T-helper 1 cell treated with Interleukin-12 subunit alpha and Interleukin-12 subunit beta and Interleukin-4 antibody, amounts not matched to agents 30 μg/mL and 1 μg/mL, for 36 hours (primary cell): ENCODE data around the gene FERMT3.
"Not testable (repeated sequence)": the region's sequence is repeated elsewhere in the genome, so short reads cannot be mapped to it uniquely, and the experiment has no call there.

Source experiments
- H3K27ac Mint-ChIP-seq: one replicate; pipeline ENCODE4 v1.8.0; 2021; ENCODE audit warnings: mild to moderate bottlenecking, mixed read lengths
- H3K27me3 Mint-ChIP-seq: one replicate; pipeline ENCODE4 v1.8.0; 2021; ENCODE audit warnings: low read depth, mixed read lengths
- H3K36me3 Mint-ChIP-seq: one replicate; pipeline ENCODE4 v1.8.0; 2021; ENCODE audit warnings: low read depth, mixed read lengths
- H3K4me1 Mint-ChIP-seq: one replicate; pipeline ENCODE4 v1.8.0; 2021; ENCODE audit warnings: low read depth, mixed read lengths
- H3K4me3 Mint-ChIP-seq: one replicate; pipeline ENCODE4 v1.8.0; 2021; ENCODE audit warnings: mild to moderate bottlenecking, moderate library complexity, mixed read lengths
- H3K9me3 Mint-ChIP-seq: one replicate; pipeline ENCODE4 v1.8.0; 2021; ENCODE audit warnings: mixed read lengths

Gene FERMT3

DNA sequence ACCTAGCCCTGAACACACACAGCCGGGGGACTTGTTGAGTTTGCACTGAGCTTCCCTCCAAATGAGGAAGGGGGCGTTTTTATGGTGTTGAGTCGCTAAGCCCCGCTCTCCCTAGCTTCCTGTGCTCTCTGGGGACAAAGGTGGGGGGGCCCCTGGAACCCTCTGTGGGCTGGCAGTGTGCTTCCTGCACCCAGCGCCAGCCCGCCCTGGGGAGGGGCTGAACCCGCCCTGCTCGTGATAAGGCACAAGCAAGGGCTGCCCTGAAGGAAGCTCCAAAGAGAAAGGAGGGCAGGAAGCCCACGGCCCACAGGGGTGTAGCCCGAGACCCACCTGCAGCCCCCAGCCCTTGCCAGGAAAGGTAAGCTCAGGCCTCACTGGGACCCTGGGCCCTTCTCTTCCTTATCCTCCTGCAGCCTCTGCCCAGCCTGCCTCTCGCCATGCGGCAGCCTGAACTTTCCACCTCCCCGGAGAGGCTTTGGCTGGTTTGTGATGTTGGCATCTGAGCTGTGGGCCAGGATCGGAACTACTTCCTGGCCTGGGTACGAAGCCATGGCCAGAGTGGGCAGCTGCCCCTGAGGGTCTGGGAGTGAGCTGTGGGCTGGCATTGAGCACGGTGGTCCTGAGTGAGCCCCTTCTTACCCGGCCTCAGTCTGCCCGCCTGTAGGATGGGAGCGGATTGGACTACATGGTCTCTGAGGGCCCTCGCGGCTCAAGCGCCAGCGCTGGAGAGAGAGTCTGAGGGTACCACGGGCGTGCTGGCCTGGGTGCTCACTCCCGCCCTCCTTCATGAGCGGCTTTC is at the start of gene FERMT3:
TSS of gene FERMT3 (plus strand) at position 265 of the 799 bp plus-strand sequence. CDS start 644 bp downstream, outside the sequence.
- H3K9me3 Mint-ChIP-seq, result no peaks in the 10 kb centered on the region
- peak within 1 kb of the TSS; percentile 90 for H3K4me3 Mint-ChIP-seq
- H3K4me1 Mint-ChIP-seq, result peaks cover 28% of the 10 kb centered on the region
- no peaks in the 10 kb centered on the region for H3K27me3 Mint-ChIP-seq
- peaks cover 55% of the 10 kb centered on the region for H3K36me3 Mint-ChIP-seq
- H3K27ac Mint-ChIP-seq, result peak within 1 kb of the TSS; percentile 95

- peaks cover 6% of the 10 kb centered on the region for H3K27me3 Mint-ChIP-seq
- H3K4me1 Mint-ChIP-seq, result peaks cover 1% of the 10 kb centered on the region
- H3K9me3 Mint-ChIP-seq, result no peaks in the 10 kb centered on the region
- no peak overlapping the region for H3K4me3 Mint-ChIP-seq
- no peak overlapping the region for H3K27ac Mint-ChIP-seq
- H3K36me3 Mint-ChIP-seq, result peaks cover 1% of the 10 kb centered on the region
Observed at GRCh38 chr11:64157631-64158394, 48.7 kb upstream of the FERMT3 start.

- Mint-ChIP-seq H3K27me3 (no peaks in the 10 kb centered on the region), H3K9me3 (no peaks in the 10 kb centered on the region), H3K36me3 (peaks cover 1% of the 10 kb centered on the region), H3K27ac (no peak overlapping the region), H3K4me3 (no peak overlapping the region), H3K4me1 (peaks cover 2% of the 10 kb centered on the region)
Observed at GRCh38 chr11:64161037-64161436, 45.5 kb upstream of the FERMT3 start.

- H3K27ac Mint-ChIP-seq, H3K27me3 Mint-ChIP-seq, H3K36me3 Mint-ChIP-seq, H3K4me3 Mint-ChIP-seq, H3K4me1 Mint-ChIP-seq, H3K9me3 Mint-ChIP-seq: not testable (repeated sequence)
Observed at GRCh38 chr11:64162769-64163168, 43.8 kb upstream of the FERMT3 start.

DNA sequence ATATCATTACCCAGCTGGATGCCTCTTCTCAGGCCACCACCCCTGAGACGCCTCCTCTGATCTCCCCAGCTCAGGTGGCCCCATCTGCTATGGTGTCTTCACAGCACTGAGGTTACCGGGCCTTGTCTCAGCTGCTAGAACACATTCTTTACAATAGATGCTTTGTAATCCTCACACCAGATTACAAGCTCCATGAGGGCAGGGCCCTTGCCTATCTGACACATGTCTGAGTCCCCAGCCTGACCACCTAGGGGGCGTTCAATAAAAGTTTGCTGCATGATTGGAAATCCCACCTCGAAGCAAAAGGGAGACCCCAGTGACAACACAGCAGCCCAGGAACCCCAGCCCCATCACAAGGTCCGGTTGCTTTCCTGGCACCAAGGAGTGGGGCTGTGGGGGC is 42.6 kb upstream of the FERMT3 start:
- Mint-ChIP-seq H3K27me3 (no peaks in the 10 kb centered on the region), H3K27ac (no peak overlapping the region), H3K4me3 (no peak overlapping the region), H3K9me3 (no peaks in the 10 kb centered on the region), H3K4me1 (peaks cover 4% of the 10 kb centered on the region), H3K36me3 (peaks cover 1% of the 10 kb centered on the region)

GRCh38 chr11:64164392-64165312 is 41.9 kb upstream of the FERMT3 start:
- H3K27ac Mint-ChIP-seq, result peak overlapping the region; percentile 49
- peaks cover 4% of the 10 kb centered on the region for H3K4me1 Mint-ChIP-seq
- no peaks in the 10 kb centered on the region for H3K27me3 Mint-ChIP-seq
- H3K9me3 Mint-ChIP-seq, result no peaks in the 10 kb centered on the region
- peak overlapping the region; percentile 73 for H3K4me3 Mint-ChIP-seq
- H3K36me3 Mint-ChIP-seq, result peaks cover 1% of the 10 kb centered on the region

DNA sequence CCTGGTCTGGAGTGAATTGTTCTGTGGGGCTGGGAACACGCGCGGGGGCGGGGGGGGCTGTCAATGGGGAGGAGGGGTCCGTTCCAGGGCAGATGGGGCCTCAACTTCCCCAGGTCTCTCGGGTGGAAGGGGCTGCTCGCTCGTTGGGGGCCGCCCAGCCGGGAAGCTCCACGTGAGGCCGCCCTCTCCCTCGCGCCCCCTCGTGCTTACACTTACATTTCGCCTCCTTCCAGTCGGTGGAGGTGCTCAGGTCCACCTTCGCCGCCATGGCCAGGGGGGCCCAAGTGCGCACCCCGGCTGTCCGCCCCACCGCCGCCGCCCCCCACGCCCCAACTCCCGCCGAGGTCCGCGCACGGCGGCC is 41.1 kb upstream of the FERMT3 start:
- peaks cover 4% of the 10 kb centered on the region for H3K4me1 Mint-ChIP-seq
- peaks cover 1% of the 10 kb centered on the region for H3K36me3 Mint-ChIP-seq
- H3K4me3 Mint-ChIP-seq, result peak overlapping the region; percentile 73
- no peak overlapping the region for H3K27ac Mint-ChIP-seq
- H3K27me3 Mint-ChIP-seq, result no peaks in the 10 kb centered on the region
- H3K9me3 Mint-ChIP-seq, result no peaks in the 10 kb centered on the region

DNA sequence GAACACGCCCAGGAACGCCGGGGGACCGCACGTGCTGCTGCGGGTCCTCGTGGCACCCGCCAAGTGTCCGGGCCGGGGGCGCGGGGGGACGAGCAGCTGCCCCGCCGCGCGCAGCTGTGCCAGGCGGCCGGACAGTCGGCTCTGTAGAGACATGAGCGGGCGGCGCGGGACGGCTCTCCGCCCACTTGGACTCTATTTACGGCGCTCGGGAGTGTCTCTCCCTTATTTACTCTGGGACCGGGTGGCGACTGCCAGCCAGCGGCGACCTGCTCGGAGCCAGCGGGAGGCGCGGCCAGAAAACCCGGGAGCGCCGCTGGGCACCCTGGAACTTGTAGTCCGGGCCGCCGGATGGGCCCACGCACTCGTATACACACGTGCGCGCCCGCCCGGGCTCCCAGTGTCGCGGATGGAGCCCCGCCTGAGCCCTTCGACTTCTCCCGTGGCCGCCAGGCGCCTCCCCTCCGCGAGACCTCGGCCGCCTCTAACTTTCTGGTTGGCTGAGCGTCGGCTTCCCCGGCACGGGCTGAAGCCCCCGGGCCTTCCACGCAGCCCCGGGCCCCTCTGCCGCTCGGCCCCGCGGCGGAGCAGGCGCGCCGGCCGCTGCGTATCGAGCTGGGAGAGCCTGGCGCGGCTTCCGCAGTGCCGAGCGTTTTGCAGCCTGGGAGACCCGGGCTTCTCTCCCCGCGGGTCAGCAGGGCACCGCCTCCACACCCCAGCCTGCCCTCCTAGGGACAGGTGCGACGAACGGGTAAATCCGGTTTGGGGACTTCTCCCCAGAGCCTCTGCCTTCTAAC is 40.5 kb upstream of the FERMT3 start, which contains the start of gene MACROD1:
TSS of gene MACROD1 (minus strand) at position 272 of the 794 bp plus-strand sequence. CDS start at position 153, 119 bp downstream.
- H3K9me3 Mint-ChIP-seq, result no peaks in the 10 kb centered on the region
- H3K36me3 Mint-ChIP-seq, result no peaks in the 10 kb centered on the region
- H3K27ac Mint-ChIP-seq, result peak within 1 kb of the TSS; percentile 69
- H3K27me3 Mint-ChIP-seq, result no peaks in the 10 kb centered on the region
- peaks cover 4% of the 10 kb centered on the region for H3K4me1 Mint-ChIP-seq
- H3K4me3 Mint-ChIP-seq, result peak within 1 kb of the TSS; percentile 91

DNA sequence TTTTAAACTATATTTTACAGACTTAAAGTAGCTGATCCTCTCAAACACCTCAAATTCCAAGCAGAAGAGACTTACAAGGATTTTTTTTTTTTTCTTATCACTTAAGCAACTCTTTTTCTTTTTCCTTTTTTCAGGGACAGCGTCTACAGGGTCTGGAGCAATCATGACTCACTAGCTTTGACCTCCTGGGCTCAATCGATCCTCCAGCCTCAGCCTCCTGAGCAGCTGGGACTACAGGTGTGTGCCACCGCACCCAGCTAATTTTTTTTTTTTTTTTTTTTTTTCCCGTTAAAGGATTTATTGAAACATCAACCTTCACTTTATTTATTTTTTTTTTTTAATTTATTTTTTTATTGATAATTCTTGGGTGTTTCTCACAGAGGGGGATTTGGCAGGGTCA is 36.1 kb upstream of the FERMT3 start:
- H3K27ac Mint-ChIP-seq, result no peak overlapping the region
- H3K4me3 Mint-ChIP-seq, result no peak overlapping the region
- no peaks in the 10 kb centered on the region for H3K27me3 Mint-ChIP-seq

GRCh38 chr11:64173616-64174355 is 32.7 kb upstream of the FERMT3 start:
- peaks cover 14% of the 10 kb centered on the region for H3K4me1 Mint-ChIP-seq
- no peak overlapping the region for H3K27ac Mint-ChIP-seq
- no peaks in the 10 kb centered on the region for H3K27me3 Mint-ChIP-seq
- H3K9me3 Mint-ChIP-seq, result peaks cover 4% of the 10 kb centered on the region
- H3K36me3 Mint-ChIP-seq, result peaks cover 3% of the 10 kb centered on the region
- H3K4me3 Mint-ChIP-seq, result no peak overlapping the region

More for the DNA sequence above, 36.1 kb upstream of the FERMT3 start:
- H3K9me3 Mint-ChIP-seq, result peaks cover 4% of the 10 kb centered on the region
- peaks cover 2% of the 10 kb centered on the region for H3K4me1 Mint-ChIP-seq
- peaks cover 3% of the 10 kb centered on the region for H3K36me3 Mint-ChIP-seq

- H3K36me3 Mint-ChIP-seq, result peaks cover 6% of the 10 kb centered on the region
- peak overlapping the region; percentile 36 for H3K27ac Mint-ChIP-seq
- no peak overlapping the region for H3K4me3 Mint-ChIP-seq
- peaks cover 22% of the 10 kb centered on the region for H3K4me1 Mint-ChIP-seq
- peaks cover 4% of the 10 kb centered on the region for H3K9me3 Mint-ChIP-seq
- no peaks in the 10 kb centered on the region for H3K27me3 Mint-ChIP-seq
Observed at GRCh38 chr11:64176751-64177150, 29.8 kb upstream of the FERMT3 start.

GRCh38 chr11:64178203-64178602 is 28.3 kb upstream of the FERMT3 start:
- H3K36me3 Mint-ChIP-seq, result peaks cover 8% of the 10 kb centered on the region
- peaks cover 4% of the 10 kb centered on the region for H3K9me3 Mint-ChIP-seq
- no peak overlapping the region for H3K4me3 Mint-ChIP-seq
- no peak overlapping the region for H3K27ac Mint-ChIP-seq
- H3K27me3 Mint-ChIP-seq, result no peaks in the 10 kb centered on the region
- peaks cover 28% of the 10 kb centered on the region for H3K4me1 Mint-ChIP-seq
